Measurements from ENCODE around the gene CNGA2.
A peak's percentile ranks its signal among the peaks of the same experiment; 100 is the strongest.
"Not testable (repeated sequence)": the region's sequence is repeated elsewhere in the genome, so short reads cannot be mapped to it uniquely, and the experiment has no call there.

Gene CNGA2

DNA sequence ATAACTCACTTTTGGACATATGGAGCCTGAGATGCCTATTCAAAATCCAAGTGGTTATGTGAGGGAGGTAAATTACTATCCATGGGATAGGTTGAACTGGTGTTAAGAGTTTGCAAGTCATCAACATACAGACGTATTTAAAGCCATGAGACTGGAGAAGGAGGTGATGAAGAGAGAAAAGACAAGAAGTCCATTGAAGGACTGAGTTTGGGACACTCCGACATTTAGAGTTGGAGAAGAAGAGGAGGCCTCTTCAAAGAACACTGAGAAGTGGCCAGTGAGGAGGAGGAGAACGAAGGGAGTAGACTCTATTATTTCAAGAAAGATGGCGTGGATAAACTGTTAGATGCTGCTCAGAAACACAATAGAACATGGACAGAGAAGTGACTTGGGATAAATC is at the start of gene CNGA2:
Gene CNGA2 (plus strand): TSS at position 301 of the 400 bp plus-strand sequence. CDS start 3,738 bp downstream, outside the sequence.
- DNase-seq, result no peak

GRCh38 chrX:151687635-151688034 is 46.9 kb upstream of the CNGA2 start:
- no peak for DNase-seq

GRCh38 chrX:151688695-151689094 is 45.9 kb upstream of the CNGA2 start:
- DNase-seq, result no peak

- DNase-seq, result no peak
Measured at GRCh38 chrX:151692825-151693224, 41.7 kb upstream of the CNGA2 start.

DNA sequence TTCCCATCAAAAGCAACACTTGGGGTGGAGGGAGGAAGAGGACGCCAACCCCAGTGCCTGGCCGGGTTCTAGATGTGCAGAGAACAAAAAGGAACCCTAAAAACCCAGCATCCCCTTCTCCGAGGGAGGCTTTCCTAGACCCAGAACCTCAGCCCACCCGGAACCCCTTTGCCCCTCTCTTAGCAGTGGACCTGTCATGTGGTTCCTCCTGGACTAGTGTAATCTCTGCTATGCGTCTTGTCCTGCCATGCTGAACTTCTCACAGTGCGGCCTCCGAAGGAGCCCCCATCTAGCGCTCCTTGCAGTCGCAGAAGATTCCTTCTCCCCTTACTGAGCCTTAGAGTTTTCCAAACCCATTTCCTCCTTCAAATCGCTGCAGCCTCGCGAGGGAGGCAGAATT is 40.4 kb upstream of the CNGA2 start:
- DNase-seq, result no peak

- no peak for DNase-seq
Measured at GRCh38 chrX:151694661-151695582, 39.6 kb upstream of the CNGA2 start, which contains the start of gene PRRG3. TSS of gene PRRG3 (plus strand) at chrX:151695458. CDS start at chrX:151698815, 3,357 bp downstream.

GRCh38 chrX:151695583-151696340 is 38.8 kb upstream of the CNGA2 start:
- DNase-seq, result no peak

DNA sequence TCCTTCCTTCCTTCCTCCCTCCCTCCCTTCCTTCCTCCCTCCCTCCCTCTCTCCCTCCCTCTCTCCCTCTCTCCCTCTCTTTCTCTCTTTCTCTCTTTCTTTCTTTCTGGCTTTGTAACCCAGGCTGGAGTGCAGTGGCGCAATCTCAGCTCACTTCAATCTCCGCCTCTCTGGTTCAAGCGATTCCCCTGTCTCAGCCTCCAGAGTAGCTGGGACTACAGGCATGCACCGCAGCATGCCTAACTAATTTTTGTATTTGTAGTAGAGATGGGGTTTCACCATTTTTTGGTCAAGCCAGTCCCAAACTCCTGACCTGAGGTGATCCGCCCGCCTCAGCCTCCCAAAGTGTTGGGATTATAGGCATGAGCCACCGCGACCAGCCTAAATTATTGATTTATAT is 37.5 kb upstream of the CNGA2 start:
- not testable (repeated sequence) for DNase-seq

- DNase-seq, result no peak
Measured at GRCh38 chrX:151697522-151697921, 37.0 kb upstream of the CNGA2 start.

DNA sequence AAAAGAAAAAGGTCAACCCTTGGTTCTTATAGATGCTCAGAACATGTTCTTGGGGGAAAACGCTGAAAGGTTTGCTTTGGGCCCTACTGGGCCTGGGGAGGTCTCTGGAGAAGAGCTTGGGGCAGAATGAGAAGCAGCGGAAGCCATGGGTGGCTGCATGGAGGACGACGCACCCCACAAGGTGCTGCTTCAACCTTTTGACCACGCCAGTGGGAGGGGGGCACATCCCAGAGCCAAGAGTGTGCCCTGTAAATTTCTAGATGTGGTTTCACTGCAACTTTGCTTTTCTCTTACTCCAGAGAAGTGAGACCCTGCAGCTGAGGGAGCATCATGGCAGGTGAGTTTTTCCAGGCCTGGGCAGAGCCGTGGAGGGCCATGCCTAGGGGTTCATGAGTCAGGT is 36.1 kb upstream of the CNGA2 start:
- no peak for DNase-seq

- DNase-seq, result no peak
Measured at GRCh38 chrX:151699746-151700145, 34.8 kb upstream of the CNGA2 start.

DNA sequence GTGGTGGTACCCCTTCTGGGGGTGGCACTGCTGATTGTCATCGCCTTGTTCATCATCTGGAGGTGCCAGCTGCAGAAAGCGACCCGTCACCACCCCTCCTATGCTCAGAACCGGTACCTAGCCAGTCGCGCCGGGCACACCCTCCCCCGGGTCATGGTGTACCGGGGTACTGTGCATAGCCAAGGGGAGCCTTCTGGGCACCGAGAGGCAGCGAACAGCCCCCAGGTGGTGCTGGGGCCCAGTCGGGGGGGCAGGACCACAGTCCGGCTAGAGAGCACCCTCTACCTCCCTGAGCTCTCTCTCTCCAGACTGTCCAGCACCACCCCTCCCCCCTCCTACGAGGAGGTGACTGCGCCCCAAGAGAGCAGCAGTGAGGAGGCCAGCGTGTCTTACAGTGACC is 34.0 kb upstream of the CNGA2 start:
- no peak for DNase-seq

- DNase-seq, result no peak
Measured at GRCh38 chrX:151701071-151701470, 33.5 kb upstream of the CNGA2 start.

DNA sequence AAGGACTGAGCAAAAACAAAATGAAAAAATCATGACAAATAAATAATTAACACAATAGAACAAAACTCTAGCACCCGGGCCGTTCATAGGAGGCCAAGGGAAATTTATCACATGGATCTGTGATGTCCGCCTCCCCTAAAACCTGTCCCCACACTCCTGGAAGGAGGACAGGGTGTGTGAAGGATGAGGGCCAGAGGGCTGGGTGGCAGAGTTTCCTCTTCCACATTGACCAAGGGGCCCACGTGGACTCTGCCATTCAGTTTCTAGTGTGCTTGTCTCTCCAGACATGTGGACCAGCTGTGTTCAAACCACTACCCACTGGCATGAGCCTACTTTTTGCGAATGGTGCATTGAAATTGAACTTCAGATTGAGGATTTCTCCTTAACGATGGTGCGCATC is 33.0 kb upstream of the CNGA2 start:
- DNase-seq, result no peak

- no peak for DNase-seq
Measured at GRCh38 chrX:151702026-151702714, 32.4 kb upstream of the CNGA2 start.

GRCh38 chrX:151702741-151703340 is 31.7 kb upstream of the CNGA2 start:
- no peak for DNase-seq

- no peak for DNase-seq
Measured at GRCh38 chrX:151703487-151703886, 31.1 kb upstream of the CNGA2 start.

GRCh38 chrX:151704041-151704663 is 30.4 kb upstream of the CNGA2 start:
- no peak for DNase-seq

GRCh38 chrX:151708821-151709220 is 25.7 kb upstream of the CNGA2 start:
- DNase-seq, result no peak

GRCh38 chrX:151710457-151710856 is 24.1 kb upstream of the CNGA2 start:
- DNase-seq, result no peak

DNA sequence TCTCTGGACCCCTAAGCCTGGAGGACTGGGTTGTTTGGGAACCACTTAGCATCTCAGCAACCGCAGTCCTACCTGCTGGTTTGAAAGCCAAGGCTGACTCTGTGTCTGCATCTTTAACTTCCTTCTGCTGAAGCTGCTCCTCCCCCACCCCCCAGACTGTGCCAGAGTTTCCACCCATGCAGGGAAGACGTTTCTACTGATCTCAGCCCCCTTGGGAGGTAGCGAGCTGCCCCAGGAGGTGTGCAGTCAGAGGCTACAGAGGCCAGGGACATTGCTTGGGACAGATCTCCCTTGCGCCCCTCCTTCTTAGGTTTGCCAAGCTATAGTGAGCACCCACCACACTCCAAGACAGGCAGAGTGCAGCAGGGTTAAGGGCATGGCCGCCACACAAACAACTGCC is 23.4 kb upstream of the CNGA2 start:
- no peak for DNase-seq

DNA sequence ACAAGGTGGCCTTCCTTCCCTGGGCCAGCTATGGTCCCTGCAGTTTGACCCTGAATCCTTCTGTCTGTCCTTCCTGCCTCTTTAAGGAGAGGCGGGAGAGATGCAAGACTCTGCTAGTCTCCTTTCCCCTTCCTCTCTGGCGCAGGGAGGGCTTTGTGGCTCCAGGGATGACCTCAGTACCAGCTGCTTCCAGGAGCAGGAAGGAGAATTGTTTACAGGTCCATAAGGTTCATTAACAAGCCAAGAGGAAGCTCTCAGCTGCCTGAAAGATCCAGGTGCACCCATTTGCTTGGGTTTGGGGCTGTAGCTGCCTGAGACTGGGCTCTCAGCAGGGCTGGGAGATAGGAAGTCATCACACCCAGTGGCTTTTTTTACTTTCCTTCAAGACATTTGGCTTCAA is 22.8 kb upstream of the CNGA2 start:
- peak; percentile 1 for DNase-seq

Measured in SHP77 treated with DMSO at 0.1 percent for 48 hours (cell line).